ENCODE data around the gene LORICRIN.

The LORICRIN gene, protein sequence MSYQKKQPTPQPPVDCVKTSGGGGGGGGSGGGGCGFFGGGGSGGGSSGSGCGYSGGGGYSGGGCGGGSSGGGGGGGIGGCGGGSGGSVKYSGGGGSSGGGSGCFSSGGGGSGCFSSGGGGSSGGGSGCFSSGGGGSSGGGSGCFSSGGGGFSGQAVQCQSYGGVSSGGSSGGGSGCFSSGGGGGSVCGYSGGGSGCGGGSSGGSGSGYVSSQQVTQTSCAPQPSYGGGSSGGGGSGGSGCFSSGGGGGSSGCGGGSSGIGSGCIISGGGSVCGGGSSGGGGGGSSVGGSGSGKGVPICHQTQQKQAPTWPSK

GRCh38 chr1:153259387-153259786 lies at the start of gene LORICRIN:
Gene LORICRIN, plus strand, starts transcription at chr1:153259687. Its CDS starts 1,263 bp downstream, at chr1:153260950.
- DNase-seq, result no peak
- intact Hi-C loops (cut with DNase I), result no loop called here

GRCh38 chr1:153210206-153210605 lies 49.3 kb upstream of the LORICRIN start:
- intact Hi-C loops (cut with DNase I), result no loop called here
- no peak for DNase-seq

DNA sequence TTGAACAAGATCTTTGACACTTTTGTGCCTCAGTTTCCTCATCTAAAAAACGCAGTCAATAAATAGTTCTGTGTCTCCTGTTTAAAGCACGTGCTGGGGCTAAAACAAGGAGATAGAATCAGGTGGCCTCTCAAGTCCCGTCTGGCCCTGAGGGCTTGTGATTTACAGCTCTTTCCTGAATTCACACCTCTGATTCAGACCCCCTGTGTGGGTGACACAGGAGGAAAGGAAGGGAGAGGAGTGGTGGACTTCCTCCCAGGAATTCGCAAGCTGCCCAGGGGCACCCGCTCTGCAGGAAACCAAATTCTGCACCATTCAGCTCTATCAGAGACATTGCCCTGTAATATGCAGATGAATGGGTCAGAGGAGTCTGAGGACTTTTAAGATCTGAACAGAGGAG lies 47.3 kb upstream of the LORICRIN start:
- intact Hi-C loops (cut with DNase I), result no loop called here
- DNase-seq, result no peak

- DNase-seq, result no peak
These were observed 46.0 kb upstream of the LORICRIN start for GRCh38 chr1:153213519-153213918.

DNA sequence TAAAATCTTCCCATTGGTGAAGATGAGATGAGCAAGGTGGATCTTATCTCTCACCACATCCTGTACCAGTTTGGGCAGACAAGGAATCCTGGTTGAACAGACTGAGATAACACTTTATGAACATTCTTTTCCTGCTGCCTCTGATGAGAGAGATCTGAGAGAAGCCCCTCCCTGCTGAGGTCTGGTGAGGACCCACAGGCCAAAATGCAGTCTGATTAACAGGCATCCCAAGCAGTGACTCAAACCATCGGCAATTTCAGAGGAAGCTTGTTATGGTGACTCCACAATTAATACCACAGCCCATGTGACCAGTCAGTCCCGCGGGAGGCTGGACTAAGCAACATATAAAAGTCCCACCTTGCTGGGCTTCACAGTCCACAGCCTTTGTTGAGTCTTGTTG lies 42.3 kb upstream of the LORICRIN start, which contains the start of gene PRR9:
Gene PRR9 (plus strand): TSS at position 373 of the 400 bp plus-strand sequence. CDS start 561 bp downstream, outside the sequence.
- intact Hi-C loops (cut with DNase I), result no loop called here
- DNase-seq, result no peak

More at GRCh38 chr1:153213519-153213918, 46.0 kb upstream of the LORICRIN start:
- intact Hi-C loops (cut with DNase I), result no loop called here

GRCh38 chr1:153217744-153218416 lies 41.6 kb upstream of the LORICRIN start:
- intact Hi-C loops (cut with DNase I), result no loop called here
- DNase-seq, result no peak

GRCh38 chr1:153220606-153221303 lies 38.7 kb upstream of the LORICRIN start:
- intact Hi-C loops (cut with DNase I), result loop anchor here (10.0 kb wide), 2 partner anchors 346 to 566 kb away; partner anchors contain the start of gene SMCP
- DNase-seq, result peak in 25 of 42 donors; percentile 17 to 77 (median 38)

GRCh38 chr1:153223040-153223891 lies 36.2 kb upstream of the LORICRIN start:
- intact Hi-C loops (cut with DNase I), result loop anchor here (10.0 kb wide), 2 partner anchors 348 to 568 kb away; partner anchors contain the start of gene SMCP
- peak; percentile 49 to 90 (median 76) for DNase-seq

DNA sequence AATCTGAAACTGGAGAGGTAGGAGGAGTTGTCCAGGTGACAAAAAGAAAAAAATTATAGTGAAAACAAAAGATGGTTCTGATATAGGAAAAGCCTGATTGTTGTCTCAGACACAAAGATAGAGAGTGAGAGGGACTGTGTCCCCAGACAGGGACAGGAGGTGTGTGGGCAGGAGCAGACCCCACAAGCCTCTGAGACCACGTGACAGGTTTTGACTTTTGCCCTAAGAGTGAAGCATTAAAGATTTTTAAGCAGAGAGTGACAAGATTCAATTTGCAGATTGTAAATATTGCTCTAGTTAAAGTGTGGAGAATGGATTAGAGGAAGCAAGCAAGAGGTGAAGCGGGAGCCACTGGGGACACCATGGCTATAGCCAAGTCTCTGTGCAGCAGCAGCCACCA lies 31.7 kb upstream of the LORICRIN start:
- intact Hi-C loops (cut with DNase I), result loop anchor here (10.0 kb wide), 2 partner anchors 353 to 573 kb away; partner anchors contain the start of gene SMCP

DNA sequence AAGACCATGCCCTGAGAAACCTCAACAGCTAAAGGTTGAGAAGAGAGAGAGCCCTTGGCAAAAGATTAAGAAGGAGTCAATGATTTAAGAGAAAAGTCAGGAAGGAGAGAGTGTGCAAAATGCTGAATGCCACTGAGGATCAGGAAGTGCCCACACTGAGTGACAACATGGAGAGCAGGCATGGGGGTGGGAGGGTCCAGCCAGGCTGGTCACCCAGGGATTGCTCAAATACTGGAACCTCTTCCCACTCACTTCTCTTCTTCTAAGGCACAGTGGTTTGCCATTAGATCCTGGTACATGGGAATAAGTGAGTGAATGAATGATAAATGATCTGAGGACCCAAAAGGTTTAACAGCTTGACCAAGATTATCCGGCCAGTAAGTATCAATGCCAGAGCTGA lies 31.0 kb upstream of the LORICRIN start:
- intact Hi-C loops (cut with DNase I), result loop anchor here (10.0 kb wide), 2 partner anchors 354 to 574 kb away; partner anchors contain the start of gene SMCP
- DNase-seq, result no peak

More for the DNA sequence above, 31.7 kb upstream of the LORICRIN start:
- no peak for DNase-seq

- DNase-seq, result peak in 23 of 42 donors; percentile 11 to 68 (median 31)
- intact Hi-C loops (cut with DNase I), result loop anchor here (10.0 kb wide), 2 partner anchors 354 to 574 kb away; partner anchors contain the start of gene SMCP
These were observed 30.2 kb upstream of the LORICRIN start for GRCh38 chr1:153229076-153229829.

DNA sequence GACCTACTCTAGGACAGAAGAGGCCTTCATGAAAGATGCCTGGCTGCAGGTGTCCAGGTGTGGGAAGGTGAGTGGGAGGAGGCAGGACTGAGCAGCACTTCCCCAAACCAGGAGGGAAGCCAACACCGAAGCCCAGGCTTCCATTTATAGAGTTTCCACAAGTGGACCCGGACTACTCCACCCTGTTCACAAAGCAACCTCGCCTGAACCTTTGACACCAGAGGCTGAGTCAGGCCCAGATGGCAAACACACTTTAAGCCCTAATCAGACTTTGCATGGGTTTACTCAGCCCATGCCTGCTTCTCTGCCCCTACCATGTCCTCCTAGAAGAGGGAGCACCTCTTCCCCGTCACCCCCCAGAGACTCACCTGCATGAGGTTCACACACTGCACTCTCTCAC lies 28.1 kb upstream of the LORICRIN start:
- no peak for DNase-seq

DNA sequence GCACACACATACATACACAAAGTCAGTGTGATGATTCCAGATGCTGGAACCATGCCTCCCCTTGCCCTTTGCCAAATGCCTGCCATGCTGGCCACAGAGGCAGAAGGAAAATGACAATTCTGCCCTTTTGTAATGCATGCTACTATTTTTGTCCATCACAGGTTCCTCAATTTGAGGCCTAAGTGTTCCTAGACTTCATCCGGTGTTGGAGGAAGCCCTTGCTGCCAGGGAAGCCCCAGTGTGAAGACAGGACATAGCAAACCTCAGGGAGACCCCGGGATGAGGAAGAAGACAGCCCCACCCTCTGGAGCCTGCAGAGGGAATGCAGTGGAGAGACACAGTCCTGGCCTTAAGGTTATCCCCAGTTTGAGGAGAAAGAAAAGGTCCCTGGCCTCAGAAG lies 27.7 kb upstream of the LORICRIN start:
- no peak for DNase-seq
- intact Hi-C loops (cut with DNase I), result no loop called here

More for the DNA sequence above, 28.1 kb upstream of the LORICRIN start:
- intact Hi-C loops (cut with DNase I), result no loop called here

GRCh38 chr1:153232553-153232952 lies 26.9 kb upstream of the LORICRIN start:
- intact Hi-C loops (cut with DNase I), result no loop called here
- DNase-seq, result no peak

DNA sequence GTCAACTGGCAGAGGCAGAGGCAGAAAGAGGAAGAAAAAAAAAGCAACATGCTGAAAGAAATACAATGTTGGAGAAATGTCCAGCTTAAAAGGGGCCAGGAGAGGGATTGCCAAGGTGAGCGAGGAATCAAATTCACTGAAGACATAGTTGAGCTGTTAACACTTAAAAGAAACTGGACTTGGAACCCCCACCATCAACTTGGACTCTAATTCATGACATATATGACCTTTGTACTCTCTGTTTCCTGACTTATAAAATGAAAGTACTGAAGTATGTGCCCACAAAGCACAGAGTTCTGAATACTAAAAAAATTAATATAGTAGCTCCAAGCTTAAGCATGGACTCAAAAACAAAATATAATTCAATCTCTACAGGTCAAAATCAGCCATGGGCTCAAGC lies 26.0 kb upstream of the LORICRIN start:
- intact Hi-C loops (cut with DNase I), result no loop called here
- no peak for DNase-seq

DNA sequence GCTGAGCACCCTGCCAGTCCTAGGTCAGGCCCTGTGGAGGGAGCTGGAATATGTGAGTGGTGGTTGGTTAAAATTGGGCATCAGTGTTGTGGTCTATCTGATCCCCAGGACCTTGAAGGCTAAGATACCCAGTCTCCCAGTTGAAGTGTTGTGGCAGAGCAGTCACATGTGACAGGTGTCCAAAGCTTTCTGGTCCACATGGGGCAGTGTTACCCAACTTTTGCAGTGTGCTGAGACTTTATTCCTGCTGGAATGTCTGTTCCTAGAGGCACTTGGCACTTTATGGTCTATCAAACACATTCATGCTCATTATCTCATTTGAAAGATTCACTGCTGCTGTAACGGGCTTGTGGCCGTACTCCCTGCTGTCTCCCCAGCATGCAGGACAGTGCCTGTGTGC lies 21.0 kb upstream of the LORICRIN start:
- intact Hi-C loops (cut with DNase I), result no loop called here
- DNase-seq, result no peak

- intact Hi-C loops (cut with DNase I), result no loop called here
- no peak for DNase-seq
These were observed 17.3 kb upstream of the LORICRIN start for GRCh38 chr1:153242160-153242559.

- DNase-seq, result no peak
- intact Hi-C loops (cut with DNase I), result no loop called here
These were observed 14.0 kb upstream of the LORICRIN start for GRCh38 chr1:153245466-153245865.
